SU-DHL-6 (cell line): Measurements from ENCODE around the gene CENPF.
"Not testable (repeated sequence)": the region's sequence is repeated elsewhere in the genome, so short reads cannot be mapped to it uniquely, and the experiment has no call there.

Source experiments
- H2AFZ ChIP-seq: fragments of 200-600 bp; sonication (generic); 2 replicates; pipeline ENCODE4 v1.6.1; 2014; ENCODE audit warnings: low read depth, mild to moderate bottlenecking, moderate library complexity, mixed read lengths, antibody characterized with exemption, low read length; ENCODE audit not compliant: severe bottlenecking
- H3F3A ChIP-seq: fragments of 200-600 bp; shearing (Covaris generic); 2 replicates; pipeline ENCODE4 v1.6.0; 2016; ENCODE audit warnings: antibody characterized with exemption, mild to moderate bottlenecking; ENCODE audit not compliant: insufficient read depth
- H3K27ac ChIP-seq: fragments of 200-600 bp; sonication (generic); 2 replicates; pipeline ENCODE4 v1.5.1; 2016; ENCODE audit warnings: low read depth, mild to moderate bottlenecking, low read length, moderate library complexity, mixed read lengths
- H3K27me3 ChIP-seq: fragments of 200-600 bp; sonication (generic), shearing (Covaris generic); 2 replicates; pipeline ENCODE4 v1.6.0; 2014; ENCODE audit warnings: mild to moderate bottlenecking, low read length
- H3K36me3 ChIP-seq: fragments of 200-600 bp; sonication (generic); 2 replicates; pipeline ENCODE4 v1.6.1; 2014; ENCODE audit warnings: mild to moderate bottlenecking, low read length, mixed read lengths
- H3K4me2 ChIP-seq: fragments of 300-600, 200-600 bp; shearing (Covaris generic), sonication (generic); 2 replicates; pipeline ENCODE4 v1.6.0; 2014; ENCODE audit warnings: low read length, low read depth, mild to moderate bottlenecking; ENCODE audit not compliant: poor library complexity, severe bottlenecking
- H3K4me3 ChIP-seq: fragments of 200-600 bp; sonication (generic); 2 replicates; pipeline ENCODE4 v1.5.1; 2014; ENCODE audit warnings: antibody characterized with exemption, low read length, mild to moderate bottlenecking, mixed read lengths; ENCODE audit not compliant: insufficient read depth, poor library complexity, severe bottlenecking
- H3K79me2 ChIP-seq: fragments of 200-600 bp; sonication (generic); 2 replicates; pipeline ENCODE4 v1.6.1; 2014; ENCODE audit warnings: mild to moderate bottlenecking, low read length, moderate library complexity; ENCODE audit not compliant: insufficient read depth
- H3K9ac ChIP-seq: fragments of 200-600 bp; sonication (generic); 2 replicates; pipeline ENCODE4 v1.7.0; 2014; ENCODE audit warnings: mild to moderate bottlenecking, low read length
- H3K9me2 ChIP-seq: fragments of 200-600 bp; sonication (generic); replicated peaks from 2 replicates; pipeline ENCODE4 v1.6.1; 2014; ENCODE audit warnings: low read length; ENCODE audit not compliant: insufficient read depth
- H3K9me3 ChIP-seq: fragments of 200-600 bp; sonication (generic); 2 replicates; pipeline ENCODE4 v1.6.1; 2014; ENCODE audit warnings: low read length, mixed read lengths; ENCODE audit not compliant: insufficient read depth
- H4K20me1 ChIP-seq: fragments of 200-600 bp; sonication (generic); 2 replicates; pipeline ENCODE4 v1.6.1; 2014; ENCODE audit warnings: low read depth, mild to moderate bottlenecking, antibody characterized with exemption, low read length, moderate library complexity, mixed read lengths
- EZH2phosphoT487 ChIP-seq: fragments of 200-600 bp; sonication (generic), shearing (Covaris generic); conservative IDR thresholded peaks from 2 replicates; pipeline ENCODE4 v1.6.1; 2018; ENCODE audit warnings: mild to moderate bottlenecking, antibody characterized with exemption, low read length, moderate library complexity, mixed read lengths
- TF ChIP-seq, protein P1 (sequence below): fragments of 200-600 bp; sonication (generic); IDR thresholded peaks from one replicate; pipeline ENCODE4 v1.5.1; 2017; ENCODE audit warnings: antibody characterized with exemption, mild to moderate bottlenecking, low read length, moderate library complexity; ENCODE audit not compliant: insufficient read depth, poor library complexity, severe bottlenecking

Gene CENPF

DNA sequence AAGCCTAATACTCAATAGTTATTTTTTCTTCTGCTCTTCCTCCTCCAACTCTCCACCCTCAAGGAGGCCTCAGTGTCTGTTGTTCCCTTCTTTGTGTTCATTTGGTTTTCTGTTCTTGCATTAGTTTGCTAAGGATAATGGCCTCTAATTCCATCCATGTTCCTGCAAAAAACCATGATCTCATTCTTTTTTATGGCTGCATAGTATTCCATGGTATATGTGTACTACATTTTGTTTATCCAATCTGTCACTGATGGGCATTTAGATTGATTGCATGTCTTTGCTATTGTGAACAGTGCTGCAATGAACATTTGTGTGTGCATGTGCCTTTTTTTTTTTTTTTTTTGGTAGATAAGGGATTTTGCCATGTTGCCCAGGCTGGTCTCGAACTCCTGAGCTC, 6.7 kb downstream of the CENPF start:
- Histone ChIP-seq H3K27me3 (no peaks in the 10 kb centered on the region), H3K9me3 (no peaks in the 10 kb centered on the region; the same call in 1 of the 2 replicates), H3K79me2 (peaks cover 78% of the 10 kb centered on the region), H3K4me2 (no peak overlapping the region), H3K9ac (no peak overlapping the region), H3K36me3 (peaks cover 16% of the 10 kb centered on the region), H3F3A (no peaks in the 10 kb centered on the region), H3K9me2 (no peaks in the 10 kb centered on the region), H2AFZ (no peak overlapping the region), H3K27ac (no peak overlapping the region), H3K4me3 (no peak overlapping the region), H4K20me1 (peaks cover 4% of the 10 kb centered on the region; the same call in 1 of the 2 replicates)
- TF ChIP-seq, protein P1, sequence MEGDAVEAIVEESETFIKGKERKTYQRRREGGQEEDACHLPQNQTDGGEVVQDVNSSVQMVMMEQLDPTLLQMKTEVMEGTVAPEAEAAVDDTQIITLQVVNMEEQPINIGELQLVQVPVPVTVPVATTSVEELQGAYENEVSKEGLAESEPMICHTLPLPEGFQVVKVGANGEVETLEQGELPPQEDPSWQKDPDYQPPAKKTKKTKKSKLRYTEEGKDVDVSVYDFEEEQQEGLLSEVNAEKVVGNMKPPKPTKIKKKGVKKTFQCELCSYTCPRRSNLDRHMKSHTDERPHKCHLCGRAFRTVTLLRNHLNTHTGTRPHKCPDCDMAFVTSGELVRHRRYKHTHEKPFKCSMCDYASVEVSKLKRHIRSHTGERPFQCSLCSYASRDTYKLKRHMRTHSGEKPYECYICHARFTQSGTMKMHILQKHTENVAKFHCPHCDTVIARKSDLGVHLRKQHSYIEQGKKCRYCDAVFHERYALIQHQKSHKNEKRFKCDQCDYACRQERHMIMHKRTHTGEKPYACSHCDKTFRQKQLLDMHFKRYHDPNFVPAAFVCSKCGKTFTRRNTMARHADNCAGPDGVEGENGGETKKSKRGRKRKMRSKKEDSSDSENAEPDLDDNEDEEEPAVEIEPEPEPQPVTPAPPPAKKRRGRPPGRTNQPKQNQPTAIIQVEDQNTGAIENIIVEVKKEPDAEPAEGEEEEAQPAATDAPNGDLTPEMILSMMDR, result no peak
- no peak for TF ChIP-seq EZH2phosphoT487

DNA sequence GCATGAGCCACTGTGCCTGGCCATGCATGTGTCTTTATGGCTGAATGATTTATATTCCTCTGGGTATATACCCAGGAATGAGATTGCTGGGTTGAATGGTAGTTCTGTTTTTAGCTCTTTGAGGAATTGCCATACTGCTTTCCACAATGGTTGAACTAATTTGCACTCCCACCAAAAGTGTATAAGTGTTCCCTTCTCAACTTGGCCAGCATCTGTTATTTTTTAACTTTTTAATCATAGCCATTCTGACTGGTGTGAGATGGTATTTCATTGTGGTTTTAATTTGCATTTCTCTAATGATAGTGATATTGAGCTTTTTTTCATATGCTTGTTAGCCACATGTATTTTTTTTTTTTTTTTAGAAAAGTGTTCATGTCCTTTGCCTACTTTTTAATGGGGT, 7.1 kb downstream of the CENPF start:
- H2AFZ ChIP-seq, H3K27ac ChIP-seq, H3K4me2 ChIP-seq, H3K27me3 ChIP-seq, H3K9me2 ChIP-seq, H4K20me1 ChIP-seq, H3K9ac ChIP-seq, H3K4me3 ChIP-seq, H3K9me3 ChIP-seq, H3F3A ChIP-seq: not testable (repeated sequence)
- H3K79me2 ChIP-seq, result peaks cover 75% of the 10 kb centered on the region
- peaks cover 21% of the 10 kb centered on the region for H3K36me3 ChIP-seq

DNA sequence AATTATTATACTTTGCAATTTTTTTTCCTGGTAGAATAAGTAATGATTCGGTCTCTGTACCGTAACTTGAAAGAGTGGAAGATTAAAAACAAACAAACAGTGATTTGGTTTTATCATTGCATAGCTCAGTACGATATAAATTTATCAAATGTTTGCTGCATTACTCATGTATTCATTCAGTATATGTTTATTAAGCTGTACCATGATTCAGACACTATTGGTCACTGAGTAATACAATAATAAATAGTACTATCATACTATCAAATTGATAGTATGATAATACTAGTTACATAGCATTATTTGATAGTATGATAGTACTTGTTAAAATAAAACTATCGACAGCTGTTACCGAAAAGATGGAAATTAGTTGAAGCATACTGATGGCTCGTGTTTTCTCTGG, 12.1 kb downstream of the CENPF start:
- Histone ChIP-seq H3K79me2 (peaks cover 55% of the 10 kb centered on the region), H3K27me3 (no peaks in the 10 kb centered on the region), H3F3A (no peaks in the 10 kb centered on the region), H4K20me1 (peaks cover 4% of the 10 kb centered on the region; the same call in 1 of the 2 replicates), H3K36me3 (peaks cover 48% of the 10 kb centered on the region), H3K27ac (no peak overlapping the region), H3K9me2 (no peaks in the 10 kb centered on the region), H3K4me3 (no peak overlapping the region), H3K9me3 (no peaks in the 10 kb centered on the region), H3K4me2 (no peak overlapping the region), H2AFZ (no peak overlapping the region), H3K9ac (no peak overlapping the region)
- TF ChIP-seq, protein P1, result no peak
- TF ChIP-seq EZH2phosphoT487, result no peak

DNA sequence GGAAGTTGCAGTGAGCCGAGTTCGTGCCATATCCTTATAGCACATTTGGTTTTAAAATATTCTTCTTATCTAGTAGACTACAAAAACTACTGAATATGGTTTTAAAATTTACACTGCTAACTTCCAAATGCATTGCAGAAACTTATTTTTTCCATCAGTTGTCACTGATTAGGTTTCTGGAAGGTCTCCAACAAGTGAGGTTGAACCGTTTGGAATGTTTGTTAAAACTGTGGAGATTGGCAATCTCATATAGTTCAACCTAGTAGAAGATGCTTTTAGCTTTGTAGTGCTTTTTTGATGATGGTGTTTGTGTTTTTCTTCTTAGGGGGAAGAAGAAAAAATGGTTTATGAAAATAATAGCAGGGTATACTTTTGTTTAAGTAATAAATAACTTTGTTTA, 12.9 kb downstream of the CENPF start:
- H3K4me2 ChIP-seq, result no peak overlapping the region
- H3K27me3 ChIP-seq, result no peaks in the 10 kb centered on the region
- H3K27ac ChIP-seq, result no peak overlapping the region
- no peaks in the 10 kb centered on the region for H3K9me3 ChIP-seq
- H3K36me3 ChIP-seq, result peaks cover 52% of the 10 kb centered on the region
- TF ChIP-seq EZH2phosphoT487, result no peak
- TF ChIP-seq, protein P1, result no peak
- no peak overlapping the region for H2AFZ ChIP-seq
- no peaks in the 10 kb centered on the region for H3K9me2 ChIP-seq
- H3K79me2 ChIP-seq, result peaks cover 47% of the 10 kb centered on the region
- no peak overlapping the region for H3K9ac ChIP-seq
- H4K20me1 ChIP-seq, result peaks cover 4% of the 10 kb centered on the region; the same call in 1 of the 2 replicates
- no peaks in the 10 kb centered on the region for H3F3A ChIP-seq
- H3K4me3 ChIP-seq, result no peak overlapping the region
